ENCODE results near the gene THAP4. TPM values are rescaled to one million over a fixed set of nuclear protein-coding genes. Genes with fewer than 3 reads are reported as not detected.

THAP4 gene
- total and polyA plus RNA-seq, 2 of the 4 experiments (the other 2 are of a cell fraction) = 33.9 to 55.1 TPM

- intact Hi-C loops (cut with micrococcal nuclease) = no loop called here
- Histone ChIP-seq H2BK120ac (ENCODE audit: low read depth, low read length) (no peak overlapping the region), H3K4ac (ENCODE audit: low read depth, low read length) (no peak overlapping the region), H3K14ac (replicated peaks; ENCODE audit: low read depth, low read length) (no peak overlapping the region), H2BK5ac (ENCODE audit: low read depth, low read length, poor library complexity, severe bottlenecking) (no peak overlapping the region), H3K56ac (ENCODE audit: extremely low read depth, insufficient read depth, low read length) (no peak overlapping the region), H4K20me1 (ENCODE audit: insufficient read depth, low read length) (peaks cover 3% of the 10 kb centered on the region; the same call in 1 of the 2 replicates), H3K4me2 (ENCODE audit: low read depth, low read length) (no peak overlapping the region), H3K18ac (ENCODE audit: low read depth, low read length) (no peak overlapping the region), H2BK15ac (ENCODE audit: low read depth, low read length) (no peak overlapping the region), H2AK5ac (ENCODE audit: low read depth, low read length) (peak overlapping the region; percentile 44), H3K9me3 (ENCODE audit: control insufficient read depth, insufficient read depth, low read length) (no peaks in the 10 kb centered on the region), H3K4me3 (ENCODE audit: insufficient read depth, low read depth, low read length) (no peak overlapping the region), H3K9ac (ENCODE audit: low read depth, low read length) (no peak overlapping the region), H3K36me3 (ENCODE audit: control insufficient read depth, insufficient read depth, low read length) (no peaks in the 10 kb centered on the region), H4K8ac (ENCODE audit: low read depth in 2 of 2, low read length in 2 of 2) (no peak overlapping the region), H3K27ac (ENCODE audit: insufficient read depth, low read length) (no peak overlapping the region), H3K79me1 (ENCODE audit: low read depth in 1 of 2, low read length in 2 of 2) (peaks cover 0 to 2% of the 10 kb centered on the region in 2 experiments; a peak in 1 of 4 replicates), H2BK20ac (ENCODE audit: low read depth, low read length) (no peak overlapping the region), H2AFZ (replicated peaks; ENCODE audit: low read length, poor library complexity) (no peak overlapping the region), H2AK9ac (replicated peaks; ENCODE audit: low read depth, low read length, poor library complexity) (no peak overlapping the region), H3K9me1 (ENCODE audit: insufficient read depth, low read length) (peaks cover 4% of the 10 kb centered on the region; the same call in 1 of the 2 replicates), H4K91ac (ENCODE audit: insufficient read depth, low read depth, low read length) (no peak overlapping the region), H4K5ac (ENCODE audit: low read depth, low read length) (no peak overlapping the region), H3K4me1 (ENCODE audit: control insufficient read depth, insufficient read depth, low read length) (peaks cover 16% of the 10 kb centered on the region), H3K23ac (ENCODE audit: low read depth, low read length) (no peak overlapping the region), H3K27me3 (ENCODE audit: control insufficient read depth, insufficient read depth, low read length) (no peaks in the 10 kb centered on the region)
- no TSS peak for BruUV-seq (replicated peaks)
- TF ChIP-seq POLR2A (IDR thresholded peaks at IDR 0.05; ENCODE audit: low read depth, low read length) (no peak), CHD1 (IDR thresholded peaks at IDR 0.05; ENCODE audit: low read depth, low read length) (no peak), NFE2L2 (IDR thresholded peaks at IDR 0.05; ENCODE audit: low read depth, low read length) (no peak), CEBPB (IDR thresholded peaks at IDR 0.05; ENCODE audit: low read depth, low read length) (no peak), BHLHE40 (IDR thresholded peaks at IDR 0.05; ENCODE audit: low read depth, low read length) (no peak), RFX5 (IDR thresholded peaks at IDR 0.05; ENCODE audit: low read depth, low read length) (no peak), FOS (IDR thresholded peaks at IDR 0.05; ENCODE audit: low read depth, low read length) (no peak), RCOR1 (IDR thresholded peaks at IDR 0.05; ENCODE audit: insufficient replicate concordance, low read length) (no peak), MAFK (IDR thresholded peaks at IDR 0.05; ENCODE audit: low read depth, low read length) (no peak), SMC3 (IDR thresholded peaks at IDR 0.05; ENCODE audit: low read depth, low read length) (no peak), MXI1 (IDR thresholded peaks at IDR 0.05; ENCODE audit: borderline replicate concordance, low read depth, low read length) (no peak), RAD21 (IDR thresholded peaks at IDR 0.05; ENCODE audit: low read length) (no peak), MAZ (IDR thresholded peaks at IDR 0.05; ENCODE audit: borderline replicate concordance, low read depth, low read length) (no peak), CTCF (conservative IDR thresholded peaks at IDR 0.05; ENCODE audit: low read depth, low read length) (no peak)
- TF ChIP-seq, protein P1, sequence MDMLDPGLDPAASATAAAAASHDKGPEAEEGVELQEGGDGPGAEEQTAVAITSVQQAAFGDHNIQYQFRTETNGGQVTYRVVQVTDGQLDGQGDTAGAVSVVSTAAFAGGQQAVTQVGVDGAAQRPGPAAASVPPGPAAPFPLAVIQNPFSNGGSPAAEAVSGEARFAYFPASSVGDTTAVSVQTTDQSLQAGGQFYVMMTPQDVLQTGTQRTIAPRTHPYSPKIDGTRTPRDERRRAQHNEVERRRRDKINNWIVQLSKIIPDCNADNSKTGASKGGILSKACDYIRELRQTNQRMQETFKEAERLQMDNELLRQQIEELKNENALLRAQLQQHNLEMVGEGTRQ (IDR thresholded peaks at IDR 0.05; ENCODE audit: low read depth, low read length) = no peak
- TF ChIP-seq, protein P2, sequence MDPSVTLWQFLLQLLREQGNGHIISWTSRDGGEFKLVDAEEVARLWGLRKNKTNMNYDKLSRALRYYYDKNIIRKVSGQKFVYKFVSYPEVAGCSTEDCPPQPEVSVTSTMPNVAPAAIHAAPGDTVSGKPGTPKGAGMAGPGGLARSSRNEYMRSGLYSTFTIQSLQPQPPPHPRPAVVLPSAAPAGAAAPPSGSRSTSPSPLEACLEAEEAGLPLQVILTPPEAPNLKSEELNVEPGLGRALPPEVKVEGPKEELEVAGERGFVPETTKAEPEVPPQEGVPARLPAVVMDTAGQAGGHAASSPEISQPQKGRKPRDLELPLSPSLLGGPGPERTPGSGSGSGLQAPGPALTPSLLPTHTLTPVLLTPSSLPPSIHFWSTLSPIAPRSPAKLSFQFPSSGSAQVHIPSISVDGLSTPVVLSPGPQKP (IDR thresholded peaks at IDR 0.05; ENCODE audit: borderline replicate concordance, low read depth, low read length) = no peak
- in situ Hi-C loops (cut with MboI; ENCODE audit: low sequenced_read_pairs) = no loop called here
- WGBS, 2 experiments (ENCODE audit: extremely low coverage in 2 of 2, insufficient read length in 1 of 2) = 37% methylated on average over 2 of the region's 6 CpGs; no CpG with 5 or more reads in 1 of the 2 experiments
- dilution Hi-C loops (cut with HindIII; ENCODE audit: low sequenced_read_pairs, unreplicated experiment) = no loop called here
- DNase-seq (no peak), ATAC-seq (ENCODE audit: low read depth) (no peak)
- ChIA-PET POLR2A (ENCODE audit: unreplicated experiment) (no interaction called here), CTCF (no interaction called here)
Measured at GRCh38 chr2:241553981-241554380, 83.0 kb downstream of the THAP4 start.
